ENCODE results near the gene PRR12.

PRR12 gene

GRCh38 chr19:49546825-49547565 is 44.0 kb upstream of the PRR12 start (continued):
- no peak for TF ChIP-seq ZNF704 (tag by site-specific recombination; IDR thresholded peaks at IDR 0.05)
- TF ChIP-seq ZNF292 (tag by site-specific recombination; IDR thresholded peaks at IDR 0.05; ENCODE audit: borderline replicate concordance, low read depth) = no peak
- TF ChIP-seq ZNF362 (tag by site-specific recombination; IDR thresholded peaks at IDR 0.05) = peak; percentile 75
- no peak for TF ChIP-seq ZNF558 (tag by site-specific recombination; IDR thresholded peaks at IDR 0.05)
- peak; percentile 88 for TF ChIP-seq EGR2 (tag by site-specific recombination; IDR thresholded peaks at IDR 0.05; ENCODE audit: low read depth)
- TF ChIP-seq HOXA7 (CRISPR knock-in tag; IDR thresholded peaks at IDR 0.05; ENCODE audit: borderline replicate concordance) = no peak
- TF ChIP-seq ZNF610 (tag by site-specific recombination; IDR thresholded peaks at IDR 0.05; ENCODE audit: borderline replicate concordance) = no peak
- peak; percentile 95 for TF ChIP-seq ZNF654 (tag by site-specific recombination; IDR thresholded peaks at IDR 0.05; ENCODE audit: low read depth)
- no peak for TF ChIP-seq ZNF416 (tag by site-specific recombination; IDR thresholded peaks at IDR 0.05)
- TF ChIP-seq PRDM6 (tag by site-specific recombination; IDR thresholded peaks at IDR 0.05) = peak; percentile 95
- TF ChIP-seq ATF2 (tag by site-specific recombination; IDR thresholded peaks at IDR 0.05; ENCODE audit: low read depth) = no peak
- no peak for TF ChIP-seq ZBTB48 (tag by site-specific recombination; IDR thresholded peaks at IDR 0.05)
- TF ChIP-seq ZNF335 (tag by site-specific recombination; conservative IDR thresholded peaks at IDR 0.05) = peak; percentile 65
- no peak for TF ChIP-seq GFI1B (tag by site-specific recombination; IDR thresholded peaks at IDR 0.05)
- no peak for TF ChIP-seq ZNF830 (tag by site-specific recombination; IDR thresholded peaks at IDR 0.05; ENCODE audit: low read depth)
- no peak for TF ChIP-seq ZNF280D (tag by site-specific recombination; IDR thresholded peaks at IDR 0.05)
- no peak for TF ChIP-seq ZNF626 (tag by site-specific recombination; IDR thresholded peaks at IDR 0.05)
- no peak for TF ChIP-seq ZBTB26 (tag by site-specific recombination; optimal IDR thresholded peaks at IDR 0.05)
- TF ChIP-seq ZNF16 (tag by site-specific recombination; IDR thresholded peaks at IDR 0.05; ENCODE audit: low read depth) = no peak
- no peak for TF ChIP-seq ZNF530 (tag by site-specific recombination; IDR thresholded peaks at IDR 0.05; ENCODE audit: low read depth)
- TF ChIP-seq ZNF629 (tag by site-specific recombination; IDR thresholded peaks at IDR 0.05) = peak; percentile 57; the same call in 1 of the 2 replicates
- TF ChIP-seq SCRT1 (tag by site-specific recombination; IDR thresholded peaks at IDR 0.05; ENCODE audit: borderline replicate concordance) = no peak
- TF ChIP-seq ZBTB1 (tag by site-specific recombination; IDR thresholded peaks at IDR 0.05) = no peak
- no peak for TF ChIP-seq ZNF114 (tag by site-specific recombination; IDR thresholded peaks at IDR 0.05)
- no peak for TF ChIP-seq ZNF174 (tag by site-specific recombination; IDR thresholded peaks at IDR 0.05)
- no peak for TF ChIP-seq ZNF398 (tag by site-specific recombination; IDR thresholded peaks at IDR 0.05)
- TF ChIP-seq ZNF223 (tag by site-specific recombination; IDR thresholded peaks at IDR 0.05) = no peak

Measured in HEK293 (cell line).